ENCODE data around the gene RAB11FIP4. TPM values are rescaled to one million over a fixed set of nuclear protein-coding genes. Genes with fewer than 3 reads are reported as not detected.
A peak's percentile ranks its signal among the peaks of the same experiment; 100 is the strongest.

Gene RAB11FIP4
- polyA plus RNA-seq, 1 of the 3 experiments (the other 2 are of a cell fraction), result 9.4 TPM

GRCh38 chr17:31428111-31428510, 36.6 kb downstream of the RAB11FIP4 start:
- Histone ChIP-seq H3K4me1 (ENCODE audit: control insufficient read depth in 1 of 2, insufficient read depth in 2 of 2, low read depth in 1 of 2, low read length in 1 of 2) (peaks cover 0 to 28% of the 10 kb centered on the region in 2 experiments; a peak in 2 of 4 replicates), H3K27ac (ENCODE audit: low read depth in 2 of 2, low read length in 1 of 2) (peak overlapping the region in 1 of 2 experiments; percentile 36; a peak in 1 of 4 replicates), H4K20me1 (ENCODE audit: insufficient read depth) (no peaks in the 10 kb centered on the region), H3K27me3 (ENCODE audit: insufficient read depth) (no peaks in the 10 kb centered on the region), H3K79me2 (ENCODE audit: insufficient read depth) (no peaks in the 10 kb centered on the region), H3K9ac (no peak overlapping the region), H3F3A (replicated peaks; ENCODE audit: insufficient read depth) (no peaks in the 10 kb centered on the region), H3K36me3 (replicated peaks in 1 of 2; ENCODE audit: control insufficient read depth in 1 of 2, insufficient read depth in 2 of 2, low read length in 1 of 2) (no peaks in the 10 kb centered on the region), H3K9me2 (no peaks in the 10 kb centered on the region), H2AFZ (ENCODE audit: low read depth) (no peak overlapping the region), H3K4me2 (no peak overlapping the region), H3K4me3 (ENCODE audit: low read depth in 2 of 2, low read length in 1 of 2) (no peak overlapping the region), H3K9me3 (no peaks in the 10 kb centered on the region)
- POLR2A ChIA-PET, result no interaction called here
- no peak for TF ChIP-seq ZBTB33 (IDR thresholded peaks at IDR 0.05; ENCODE audit: borderline replicate concordance, low read depth)
- TF ChIP-seq RCOR1 (IDR thresholded peaks at IDR 0.05; ENCODE audit: low read length), result no peak
- TF ChIP-seq CTCF (IDR thresholded peaks at IDR 0.05), result no peak
- no peak for TF ChIP-seq CHD2 (IDR thresholded peaks at IDR 0.05; ENCODE audit: low read length, partially characterized antibody)
- no peak for TF ChIP-seq TEAD4 (IDR thresholded peaks at IDR 0.05; ENCODE audit: borderline replicate concordance, insufficient read depth)
- TF ChIP-seq PBX3 (IDR thresholded peaks at IDR 0.05), result no peak
- TF ChIP-seq YY1 (IDR thresholded peaks at IDR 0.05; ENCODE audit: low read depth), result no peak
- TF ChIP-seq RXRA (IDR thresholded peaks at IDR 0.05; ENCODE audit: borderline replicate concordance, low read depth), result no peak
- TF ChIP-seq EP300 (IDR thresholded peaks at IDR 0.05; ENCODE audit: borderline replicate concordance in 1 of 2, low read depth in 1 of 2, low read length in 1 of 2), result no peak
- no peak for TF ChIP-seq MAX (IDR thresholded peaks at IDR 0.05; ENCODE audit: low read depth)
- DNase-seq, result no peak
- WGBS (ENCODE audit: low lambda C conversion rate), result 77% methylated on average over 5 of the region's 10 CpGs
- CTCF ChIA-PET, result interaction anchor here (1.0 to 7.1 kb wide), 5 partner anchors 9 to 97 kb away, joined by 3 to 35 read pairs (median 5); no protein-coding TSS in a partner anchor

- Histone ChIP-seq H3K79me2 (ENCODE audit: insufficient read depth) (no peaks in the 10 kb centered on the region), H3K36me3 (replicated peaks in 1 of 2; ENCODE audit: control insufficient read depth in 1 of 2, insufficient read depth in 2 of 2, low read length in 1 of 2) (no peaks in the 10 kb centered on the region), H4K20me1 (ENCODE audit: insufficient read depth) (no peaks in the 10 kb centered on the region), H3K4me2 (no peak overlapping the region), H3K27ac (ENCODE audit: low read depth in 2 of 2, low read length in 1 of 2) (no peak overlapping the region), H3K9ac (no peak overlapping the region), H3K4me1 (ENCODE audit: control insufficient read depth in 1 of 2, insufficient read depth in 2 of 2, low read depth in 1 of 2, low read length in 1 of 2) (peaks cover 0 to 28% of the 10 kb centered on the region in 2 experiments; a peak in 2 of 4 replicates), H3K4me3 (ENCODE audit: low read depth in 2 of 2, low read length in 1 of 2) (no peak overlapping the region), H2AFZ (ENCODE audit: low read depth) (no peak overlapping the region), H3K9me3 (no peaks in the 10 kb centered on the region), H3F3A (replicated peaks; ENCODE audit: insufficient read depth) (no peaks in the 10 kb centered on the region), H3K9me2 (no peaks in the 10 kb centered on the region), H3K27me3 (ENCODE audit: insufficient read depth) (no peaks in the 10 kb centered on the region)
- ChIA-PET POLR2A (interaction anchor here (0.6 kb wide), 1 partner anchor 36 kb away, joined by 4 read pairs; no protein-coding TSS in a partner anchor), CTCF (interaction anchor here (1.0 to 7.1 kb wide), 5 partner anchors 9 to 96 kb away, joined by 3 to 35 read pairs (median 5); no protein-coding TSS in a partner anchor)
- 95% methylated on average over 4 of the region's 4 CpGs for WGBS (ENCODE audit: low lambda C conversion rate)
- DNase-seq, result no peak
- no peak for TF ChIP-seq FOSL2 (IDR thresholded peaks at IDR 0.05; ENCODE audit: borderline replicate concordance, low read depth)
- no peak for TF ChIP-seq TAF1 (IDR thresholded peaks at IDR 0.05; ENCODE audit: borderline replicate concordance, low read depth, low read length)
- TF ChIP-seq YY1 (IDR thresholded peaks at IDR 0.05; ENCODE audit: low read depth), result no peak
- TF ChIP-seq MXI1 (IDR thresholded peaks at IDR 0.05; ENCODE audit: low read depth, low read length), result no peak
- no peak for TF ChIP-seq RFX5 (IDR thresholded peaks at IDR 0.05; ENCODE audit: low read length)
- TF ChIP-seq NFIC (IDR thresholded peaks at IDR 0.05; ENCODE audit: borderline replicate concordance), result no peak
- TF ChIP-seq ZBTB33 (IDR thresholded peaks at IDR 0.05; ENCODE audit: borderline replicate concordance, low read depth), result no peak
- TF ChIP-seq RXRA (IDR thresholded peaks at IDR 0.05; ENCODE audit: borderline replicate concordance, low read depth), result no peak
- no peak for TF ChIP-seq EZH2phosphoT487 (IDR thresholded peaks at IDR 0.05; ENCODE audit: borderline replicate concordance, low read depth)
- TF ChIP-seq NRF1 (IDR thresholded peaks at IDR 0.05; ENCODE audit: low read depth, low read length), result no peak
- TF ChIP-seq GABPA (IDR thresholded peaks at IDR 0.05; ENCODE audit: low read depth), result no peak
- TF ChIP-seq FOXM1 (IDR thresholded peaks at IDR 0.05; ENCODE audit: low read depth), result no peak
- no peak for TF ChIP-seq ELF1 (IDR thresholded peaks at IDR 0.05)
- no peak for TF ChIP-seq JUND (IDR thresholded peaks at IDR 0.05)
Measured at GRCh38 chr17:31428512-31428911, 37.0 kb downstream of the RAB11FIP4 start.
